H7 (cell line): ENCODE data around the gene ARRDC3. TPM values are rescaled to one million over a fixed set of nuclear protein-coding genes. Genes with fewer than 3 reads are reported as not detected.
A peak's percentile ranks its signal among the peaks of the same experiment; 100 is the strongest.
"Not testable (repeated sequence)": the region's sequence is repeated elsewhere in the genome, so short reads cannot be mapped to it uniquely, and the experiment has no call there.

Experiments used
- DNase-seq: peaks from one replicate; pipeline ENCODE4 v3.0.0; 2012
- H3K27me3 ChIP-seq: 2 replicates; pipeline ENCODE4 v1.6.0; 2011; ENCODE audit warnings: mild to moderate bottlenecking, low read length; ENCODE audit not compliant: control insufficient read depth, insufficient read depth
- H3K36me3 ChIP-seq: replicated peaks from 2 replicates; pipeline ENCODE4 v1.5.1; 2011; ENCODE audit warnings: low read length; ENCODE audit not compliant: control insufficient read depth, insufficient read depth
- H3K4me3 ChIP-seq: 2 replicates; pipeline ENCODE4 v1.5.1; 2011; ENCODE audit warnings: low read depth, mild to moderate bottlenecking, control low read depth, low read length, moderate library complexity; ENCODE audit not compliant: insufficient read depth
- total RNA-seq: library from RNA; depleted of rRNA; stranded (reverse); fragments of >200 nt; shearing (Covaris generic); gene quantifications from 2 replicates; pipeline ENCODE4 v1.2.3, GENCODE V29; 2014

Gene ARRDC3
- total RNA-seq, 1 experiment from 2014 or later: 21.3 TPM

DNA sequence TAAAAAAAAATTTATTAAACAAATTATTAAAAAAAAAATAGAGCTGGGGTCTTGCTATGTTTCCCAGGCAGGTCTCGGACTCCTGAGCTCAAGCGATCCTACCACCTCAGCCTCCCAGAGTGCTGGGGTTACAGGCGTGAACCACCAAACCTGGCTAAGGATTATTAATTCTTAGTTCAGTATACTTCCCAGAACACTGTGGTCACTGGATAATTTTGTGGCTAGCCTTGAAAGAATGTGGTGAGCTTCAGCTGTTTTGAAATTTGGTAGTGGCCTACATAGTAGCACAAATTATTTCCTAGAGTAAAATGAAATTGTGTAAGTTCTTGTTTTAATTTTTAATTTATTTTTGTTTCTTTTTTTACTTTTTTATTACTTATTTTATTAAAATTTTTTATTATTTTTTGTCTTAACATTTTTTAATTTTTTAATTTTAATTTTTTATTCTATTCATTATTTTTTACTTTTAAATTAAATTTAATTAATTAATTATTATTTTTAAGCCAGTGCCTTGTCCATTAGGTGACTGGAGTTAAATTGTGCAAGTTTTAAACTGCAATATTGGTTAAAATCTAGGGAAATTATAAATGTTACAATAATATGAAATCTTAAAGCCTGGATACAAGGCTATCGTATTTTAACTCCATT is 23.0 kb downstream of the ARRDC3 start:
- DNase-seq: no peak
- Histone ChIP-seq H3K36me3 (no peaks in the 10 kb centered on the region), H3K27me3 (no peaks in the 10 kb centered on the region), H3K4me3 (no peak overlapping the region)

DNA sequence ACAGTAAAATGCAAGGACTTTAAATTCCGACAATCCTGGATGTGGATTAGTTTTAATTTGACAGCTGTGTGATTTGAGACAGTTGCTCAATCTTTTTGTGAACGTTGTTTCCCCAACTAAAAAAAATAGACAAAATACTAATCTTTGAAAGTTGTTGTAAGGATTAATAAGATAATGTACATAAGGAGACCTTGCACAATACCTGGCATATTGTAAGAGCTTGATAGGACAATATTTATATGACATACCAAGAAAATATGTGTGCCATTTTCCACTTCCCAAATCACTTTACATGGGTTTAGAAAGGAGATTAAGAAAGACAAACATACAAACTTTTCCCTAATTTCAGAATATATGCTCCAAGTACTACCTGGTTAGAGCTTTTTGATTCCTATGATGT is 25.3 kb downstream of the ARRDC3 start:
- DNase-seq: no peak
- Histone ChIP-seq H3K4me3 (no peak overlapping the region), H3K27me3 (no peaks in the 10 kb centered on the region), H3K36me3 (no peaks in the 10 kb centered on the region)

DNA sequence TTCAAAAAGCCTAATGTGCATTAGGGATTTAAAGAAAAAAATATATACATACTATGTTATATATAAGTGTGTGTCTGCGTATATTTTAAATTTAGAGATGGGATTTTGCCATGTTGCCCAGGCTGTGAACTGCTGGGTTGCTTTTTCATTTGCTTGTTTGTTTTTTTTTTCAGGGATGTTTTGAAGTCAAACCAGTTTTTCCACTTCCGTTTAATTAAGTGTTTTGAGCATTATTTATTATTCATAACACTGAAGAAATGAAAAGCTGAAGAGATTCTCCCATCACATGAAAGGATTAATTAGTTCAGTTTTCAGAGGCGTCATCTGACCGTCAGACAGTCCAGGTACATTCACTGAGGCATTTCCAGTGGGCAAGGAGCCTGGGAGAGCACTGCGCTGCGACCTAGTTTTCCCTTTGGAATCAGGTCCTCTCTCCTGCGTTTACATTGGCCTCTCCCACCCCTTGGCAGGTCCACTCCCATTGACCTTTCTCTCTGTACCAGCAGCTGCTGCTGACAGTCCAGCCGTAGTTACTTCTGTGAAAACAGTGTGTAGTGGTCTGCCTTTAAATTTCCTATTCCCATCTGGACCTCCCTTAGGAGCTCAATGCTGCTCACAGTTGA is 26.0 kb downstream of the ARRDC3 start:
- DNase-seq: no peak
- Histone ChIP-seq H3K36me3 (no peaks in the 10 kb centered on the region), H3K4me3 (no peak overlapping the region), H3K27me3 (no peaks in the 10 kb centered on the region)

DNA sequence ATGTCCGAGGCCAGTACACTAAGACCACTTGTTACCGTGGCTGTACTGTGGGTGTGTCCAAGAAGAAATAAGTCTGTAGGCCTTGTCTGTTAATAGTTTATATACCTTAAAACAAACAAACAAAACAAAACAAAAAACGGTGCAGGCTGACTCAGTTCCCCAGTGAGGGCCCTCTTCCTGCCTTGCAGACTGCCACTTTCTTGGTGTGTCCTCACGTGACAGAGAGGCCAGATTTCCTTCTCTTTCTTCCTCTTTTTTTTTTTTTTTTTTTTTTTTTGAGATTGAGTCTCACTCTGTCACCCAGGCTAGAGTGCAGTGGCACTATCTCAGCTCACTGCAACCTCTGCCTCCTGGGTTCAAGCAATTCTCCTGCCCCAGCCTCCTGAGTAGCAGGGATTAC is 28.2 kb downstream of the ARRDC3 start:
- not testable (repeated sequence) for DNase-seq, H3K27me3 ChIP-seq, H3K36me3 ChIP-seq, H3K4me3 ChIP-seq

DNA sequence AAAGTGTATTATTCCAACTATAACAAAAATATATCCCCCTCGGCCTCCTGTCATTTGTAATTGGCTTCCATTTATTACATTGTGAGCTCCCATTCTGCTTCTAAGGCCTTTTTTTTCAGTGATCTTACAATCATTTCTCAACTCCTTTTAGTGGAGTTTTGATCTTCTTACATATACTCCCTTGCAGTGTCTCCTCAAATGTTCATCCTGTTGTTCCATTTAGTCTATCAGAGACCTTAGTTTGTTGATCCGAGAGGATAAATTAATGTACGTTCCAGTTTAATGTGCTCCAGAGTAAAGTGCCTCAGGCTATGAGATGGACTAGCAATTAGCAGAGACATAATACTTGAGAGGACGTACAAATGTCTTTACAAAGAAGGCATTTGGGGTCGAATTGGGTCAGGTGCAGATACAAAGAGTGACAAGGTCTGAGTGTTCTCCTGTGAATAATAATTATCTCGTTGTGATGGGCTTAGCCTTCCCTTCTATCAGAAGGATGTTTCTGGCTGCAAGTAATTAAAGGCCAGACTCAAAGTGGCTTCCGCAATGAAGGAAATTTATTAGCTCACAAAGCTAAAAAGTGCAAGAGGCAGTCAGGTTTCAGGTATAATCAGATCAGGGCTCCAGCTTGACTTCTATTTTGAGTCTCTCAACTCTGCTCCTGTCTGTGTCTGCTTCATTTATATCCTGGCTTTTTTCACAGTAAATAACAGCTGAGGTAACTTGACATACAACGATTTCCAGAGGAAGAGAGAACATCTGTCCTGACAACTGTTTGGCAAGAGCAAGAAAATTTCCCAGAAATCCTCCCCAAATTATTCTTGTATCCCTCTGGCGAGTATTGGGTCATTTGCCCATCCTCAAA is 30.1 kb downstream of the ARRDC3 start:
- no peak for DNase-seq
- H3K4me3 ChIP-seq: no peak overlapping the region
- no peaks in the 10 kb centered on the region for H3K36me3 ChIP-seq
- no peaks in the 10 kb centered on the region for H3K27me3 ChIP-seq

DNA sequence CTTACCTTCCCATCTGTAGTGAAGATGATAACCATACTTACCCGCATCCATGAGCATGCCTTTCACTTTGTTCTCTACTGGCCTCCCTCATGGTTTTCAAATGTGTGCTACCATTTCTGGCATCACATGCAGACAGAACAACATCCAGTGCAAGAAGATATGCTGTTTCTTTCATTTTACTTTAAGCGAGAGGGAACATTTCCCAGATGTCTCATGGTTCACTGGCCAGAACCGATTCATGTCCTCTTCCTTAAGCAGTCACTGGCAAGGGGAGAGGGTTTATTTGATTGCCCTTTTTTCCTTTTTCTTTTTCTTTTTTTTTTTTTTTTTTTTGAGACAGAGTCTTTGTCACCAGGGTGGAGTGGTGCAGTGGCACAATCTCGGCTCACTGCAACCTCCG is 37.7 kb downstream of the ARRDC3 start:
- Histone ChIP-seq H3K27me3 (no peaks in the 10 kb centered on the region), H3K4me3 (no peak overlapping the region), H3K36me3 (no peaks in the 10 kb centered on the region)
- no peak for DNase-seq

DNA sequence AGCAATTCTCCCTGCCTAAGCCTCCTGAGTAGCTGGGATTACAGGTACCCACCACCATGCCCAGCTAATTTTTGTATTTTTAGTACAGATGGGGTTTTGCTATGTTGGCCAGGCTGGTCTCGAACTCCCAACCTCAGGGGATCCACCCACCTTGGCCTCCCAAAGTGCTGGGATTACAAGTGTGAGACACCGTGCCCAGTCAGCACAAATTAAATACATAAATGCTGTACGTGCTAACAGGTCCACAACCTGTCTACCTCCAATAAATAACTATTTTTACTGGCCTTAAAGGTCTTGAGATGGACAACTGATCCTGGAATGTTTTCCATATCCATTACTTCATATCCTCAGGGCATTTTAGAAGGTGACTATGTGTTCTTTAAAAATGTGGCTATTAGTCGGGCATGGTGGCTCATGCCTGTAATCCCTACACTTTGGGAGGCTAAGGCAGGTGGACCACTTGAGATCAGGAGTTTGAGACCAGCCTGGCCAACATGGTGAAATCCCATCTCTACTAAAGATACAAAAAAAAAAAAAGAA is 38.4 kb downstream of the ARRDC3 start:
- not testable (repeated sequence) for DNase-seq, H3K36me3 ChIP-seq, H3K4me3 ChIP-seq, H3K27me3 ChIP-seq

DNA sequence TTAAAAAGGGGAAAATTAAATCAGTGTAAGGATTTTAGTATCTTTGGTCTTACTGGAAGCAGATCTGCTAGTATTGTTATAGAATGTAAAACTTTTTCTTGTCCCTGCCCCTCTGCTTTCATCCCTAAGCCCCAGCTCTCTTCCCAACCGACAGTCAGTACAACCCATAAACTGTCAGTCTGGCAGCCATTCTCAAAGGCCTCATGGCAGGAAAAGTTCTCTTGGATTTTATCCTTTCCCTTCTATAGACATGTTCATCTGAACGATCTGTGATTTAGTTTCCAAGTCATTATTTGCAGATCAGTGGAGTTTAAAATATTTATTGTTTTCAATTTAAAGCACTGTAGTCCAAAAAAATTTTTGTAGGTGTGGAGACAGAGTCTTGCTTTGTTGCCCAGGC is 39.2 kb downstream of the ARRDC3 start:
- Histone ChIP-seq H3K36me3 (no peaks in the 10 kb centered on the region), H3K4me3 (no peak overlapping the region), H3K27me3 (no peaks in the 10 kb centered on the region)
- DNase-seq: no peak

DNA sequence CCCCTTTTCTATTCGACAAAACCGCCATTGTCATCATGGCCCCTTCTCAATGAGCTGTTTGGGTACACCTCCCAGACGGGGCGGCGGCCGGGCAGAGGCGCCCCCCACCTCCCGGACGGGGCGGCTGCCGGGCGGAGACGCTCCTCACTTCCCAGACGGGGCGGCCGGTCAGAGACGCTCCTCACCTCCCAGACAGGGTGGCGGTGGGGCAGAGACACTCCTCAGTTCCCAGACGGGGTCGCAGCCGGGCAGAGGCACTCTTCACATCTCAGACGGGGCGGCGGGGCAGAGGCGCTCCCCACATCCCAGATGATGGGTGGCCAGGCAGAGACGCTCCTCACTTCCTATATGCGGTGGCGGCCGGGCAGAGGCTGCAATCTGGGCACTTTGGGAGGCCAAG is 40.2 kb downstream of the ARRDC3 start:
- DNase-seq: not testable (repeated sequence)

DNA sequence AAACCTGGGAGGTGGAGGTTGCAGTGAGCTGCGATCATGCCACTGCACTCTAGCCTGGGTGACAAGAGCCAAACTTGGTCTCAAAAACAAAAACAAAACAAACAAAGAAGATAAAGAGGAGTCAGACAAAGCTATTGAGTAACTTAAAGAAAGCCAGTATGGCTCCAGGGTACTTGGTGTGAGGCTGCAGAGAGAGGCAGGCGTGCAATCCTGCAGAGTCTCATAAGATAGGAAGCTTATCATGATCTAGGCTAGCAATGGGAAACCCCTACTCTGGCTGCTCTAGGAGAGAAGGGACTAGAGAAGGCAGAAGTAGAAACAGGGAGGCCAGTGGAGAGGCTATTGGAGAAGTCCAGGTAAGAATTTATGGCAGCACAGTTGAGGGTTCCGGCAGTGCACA is 42.0 kb downstream of the ARRDC3 start:
- Histone ChIP-seq H3K27me3 (no peaks in the 10 kb centered on the region), H3K36me3 (no peaks in the 10 kb centered on the region), H3K4me3 (no peak overlapping the region)
- no peak for DNase-seq

More for the DNA sequence above, 40.2 kb downstream of the ARRDC3 start:
- not testable (repeated sequence) for H3K36me3 ChIP-seq, H3K4me3 ChIP-seq, H3K27me3 ChIP-seq

DNA sequence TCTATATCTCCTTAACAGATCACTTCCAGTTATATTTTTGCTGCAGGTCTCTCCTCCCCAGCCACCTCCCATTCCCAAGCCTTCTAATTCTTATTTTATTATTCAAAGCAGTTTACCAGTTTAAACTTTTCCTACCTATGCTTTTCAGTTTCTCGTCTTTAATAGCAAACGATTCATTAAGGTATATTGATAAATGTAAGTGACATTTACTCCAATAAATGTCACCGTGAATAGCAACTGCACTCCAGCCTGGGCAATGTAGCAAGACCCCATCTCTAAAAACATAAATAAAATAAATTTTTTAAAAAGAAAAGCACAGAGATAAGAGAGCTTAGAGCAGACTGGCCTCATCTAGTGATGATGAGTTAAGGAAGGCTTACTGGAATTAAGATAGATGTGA is 42.6 kb downstream of the ARRDC3 start:
- H3K27me3 ChIP-seq: no peaks in the 10 kb centered on the region
- no peaks in the 10 kb centered on the region for H3K36me3 ChIP-seq
- DNase-seq: no peak
- H3K4me3 ChIP-seq: no peak overlapping the region

DNA sequence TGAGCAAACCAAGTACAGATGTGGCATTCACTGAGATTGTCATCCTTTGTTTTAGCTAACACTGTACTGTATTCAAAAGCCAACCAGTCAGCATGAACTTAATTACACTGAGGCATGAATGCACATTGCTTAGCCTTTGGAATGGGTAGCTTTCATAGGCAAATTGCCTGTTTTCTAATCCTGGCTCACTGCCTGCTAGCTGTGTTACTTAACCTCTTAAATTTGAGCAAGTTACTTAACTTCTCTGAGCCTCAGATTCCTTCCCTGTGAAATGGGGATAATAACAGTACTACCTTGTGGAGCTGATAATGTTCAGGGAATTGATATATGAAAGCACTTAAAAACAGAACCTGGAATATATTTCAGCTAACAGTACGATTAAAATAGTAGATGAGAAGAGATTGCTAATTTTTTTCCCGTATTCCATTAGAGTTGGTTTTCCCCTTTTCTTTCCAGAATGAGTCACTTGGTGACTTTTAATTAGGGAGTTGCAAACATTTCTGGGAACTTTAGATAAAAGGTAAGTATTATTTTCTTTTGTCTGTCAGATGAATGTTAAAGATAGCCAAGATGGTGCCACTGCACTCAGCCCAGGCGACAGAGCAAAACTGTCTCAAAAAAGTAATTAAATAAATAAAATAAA is 43.9 kb downstream of the ARRDC3 start:
- H3K27me3 ChIP-seq: no peaks in the 10 kb centered on the region
- no peaks in the 10 kb centered on the region for H3K36me3 ChIP-seq
- H3K4me3 ChIP-seq: no peak overlapping the region
- peak; percentile 56 for DNase-seq

DNA sequence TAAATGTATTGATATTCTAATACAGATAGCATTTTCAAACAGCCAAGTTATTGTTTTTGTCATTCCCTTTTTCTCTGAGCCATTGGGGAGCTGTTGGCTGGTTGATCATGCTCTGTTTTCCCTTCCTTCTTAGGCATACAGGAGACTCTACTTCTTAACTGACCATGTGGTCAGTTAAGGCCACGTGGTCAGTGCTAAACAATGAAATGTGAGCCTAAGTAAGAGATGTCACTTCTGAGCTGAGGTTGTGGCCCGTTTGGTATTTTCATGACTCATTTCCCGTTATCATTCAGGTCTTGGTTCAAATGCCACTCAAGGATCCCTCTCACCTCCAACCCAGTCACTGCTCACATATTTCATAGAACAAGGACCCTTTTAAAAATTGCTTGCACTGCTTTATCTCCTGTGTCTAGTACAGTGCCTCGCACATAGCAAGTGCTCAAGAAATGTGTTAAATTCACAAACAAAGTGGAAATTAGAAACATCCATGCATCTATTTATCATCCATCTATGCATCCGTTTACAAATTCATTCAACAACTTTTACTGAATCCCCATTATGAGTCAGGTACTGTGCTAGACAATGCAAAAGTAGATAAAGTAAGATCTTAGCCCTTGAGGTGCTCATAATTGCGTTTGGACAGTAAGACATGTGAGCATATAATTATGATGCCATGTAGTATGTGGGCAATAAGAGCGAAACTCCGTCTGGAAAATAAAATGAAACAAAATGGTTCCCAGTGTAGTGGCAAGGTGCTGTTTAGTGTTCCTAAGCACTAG is 50.7 kb downstream of the ARRDC3 start:
- DNase-seq: no peak
- no peaks in the 10 kb centered on the region for H3K36me3 ChIP-seq

DNA sequence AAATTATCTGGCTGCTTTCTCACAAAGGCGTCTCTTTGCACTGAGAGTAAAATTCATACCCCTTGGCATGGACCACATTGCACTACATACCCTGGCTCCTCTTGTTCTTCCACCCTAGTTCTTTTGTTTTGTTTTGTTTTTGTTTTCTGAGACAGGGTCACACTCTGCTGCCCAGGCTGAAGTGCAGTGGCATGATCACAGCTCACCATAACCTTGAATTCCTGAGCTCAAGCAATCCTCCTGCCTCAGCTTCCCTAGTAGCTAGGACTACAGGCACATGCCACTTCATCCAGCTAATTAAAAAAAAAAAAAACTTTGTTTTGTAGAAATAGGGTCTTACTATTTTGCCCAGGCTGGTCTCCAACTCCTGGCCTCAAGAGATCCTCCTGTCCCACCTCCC is 51.4 kb downstream of the ARRDC3 start:
- no peak for DNase-seq
- no peaks in the 10 kb centered on the region for H3K36me3 ChIP-seq
- no peak overlapping the region for H3K4me3 ChIP-seq
- H3K27me3 ChIP-seq: no peaks in the 10 kb centered on the region

More for the DNA sequence above, 50.7 kb downstream of the ARRDC3 start:
- H3K27me3 ChIP-seq: no peaks in the 10 kb centered on the region
- H3K4me3 ChIP-seq: no peak overlapping the region
